ENCODE data around the gene NF1.
"Not testable (repeated sequence)": the region's sequence is repeated elsewhere in the genome, so short reads cannot be mapped to it uniquely, and the experiment has no call there.

The NF1 gene

DNA sequence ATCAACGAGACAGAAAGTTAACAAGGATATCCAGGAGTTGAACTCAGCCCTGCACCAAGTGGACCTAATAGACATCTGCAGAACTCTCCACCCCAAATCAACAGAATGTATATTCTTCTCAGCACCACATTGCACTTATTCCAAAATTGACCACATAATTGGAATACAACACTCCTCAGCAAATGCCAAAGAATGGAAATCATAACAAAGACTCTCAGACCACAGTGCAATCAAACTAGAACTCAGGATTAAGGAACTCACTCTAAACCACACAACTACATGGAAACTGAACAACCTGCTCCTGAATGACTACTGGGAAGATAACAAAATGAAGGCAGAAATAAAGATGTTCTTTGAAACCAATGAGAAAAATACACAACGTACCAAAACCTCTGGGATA, 84.2 kb downstream of the NF1 start:
- not testable (repeated sequence) for DNase-seq, ATAC-seq

DNA sequence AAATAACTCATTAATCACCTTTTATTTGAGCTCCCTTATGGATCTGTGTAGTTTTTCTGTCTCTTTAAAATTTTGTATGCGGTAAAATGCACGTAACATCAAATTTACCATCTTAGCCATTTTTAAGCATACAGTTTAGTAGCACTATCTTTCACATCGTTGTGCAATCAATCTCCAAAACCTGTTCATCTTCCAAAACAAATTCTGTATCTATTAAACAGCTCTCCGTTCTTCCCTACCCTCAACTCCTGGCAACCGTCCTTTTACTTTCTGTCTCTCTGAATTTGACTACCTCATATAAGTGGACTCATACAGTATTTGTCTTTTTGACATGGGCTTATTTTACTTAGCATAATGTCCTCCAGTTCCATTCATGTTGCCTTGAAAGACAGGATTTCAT, 100.5 kb downstream of the NF1 start:
- no peak for ATAC-seq
- no peak for DNase-seq

DNA sequence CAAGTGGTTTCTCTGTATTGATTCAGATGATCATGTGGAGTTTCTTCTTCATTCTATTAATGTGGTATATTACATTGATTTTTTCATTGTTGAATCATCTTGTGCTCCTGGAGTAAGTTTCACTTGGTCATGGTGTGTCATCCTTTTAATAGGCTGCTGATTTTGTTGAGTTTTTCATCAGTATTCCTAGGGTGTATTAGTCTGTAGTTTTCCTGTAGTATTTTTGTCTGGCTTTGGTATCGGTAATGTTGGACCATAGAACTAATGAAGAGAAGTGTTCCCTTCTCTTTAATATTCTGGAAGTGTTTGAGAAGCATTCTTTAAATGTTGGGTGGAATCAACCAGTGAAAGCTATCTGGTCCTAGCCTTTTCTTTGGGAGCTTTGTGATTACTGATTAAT, 103.2 kb downstream of the NF1 start:
- ATAC-seq = no peak

GRCh38 chr17:31198666-31199065, 103.9 kb downstream of the NF1 start:
- not testable (repeated sequence) for DNase-seq, ATAC-seq

More for the DNA sequence above, 103.2 kb downstream of the NF1 start:
- DNase-seq = no peak

DNA sequence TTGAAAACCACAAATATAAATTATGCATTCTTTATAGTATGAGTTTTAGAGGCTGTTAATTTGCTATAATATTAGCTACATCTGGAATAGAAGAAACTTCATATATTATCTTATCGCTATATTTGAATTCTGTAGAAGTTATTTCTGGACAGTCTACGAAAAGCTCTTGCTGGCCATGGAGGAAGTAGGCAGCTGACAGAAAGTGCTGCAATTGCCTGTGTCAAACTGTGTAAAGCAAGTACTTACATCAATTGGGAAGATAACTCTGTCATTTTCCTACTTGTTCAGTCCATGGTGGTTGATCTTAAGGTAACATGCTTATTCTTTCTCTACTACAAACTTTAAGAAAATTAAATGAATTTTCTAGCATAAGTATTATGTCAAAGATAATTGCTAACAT, 105.5 kb downstream of the NF1 start:
- DNase-seq = no peak
- no peak for ATAC-seq

- DNase-seq = no peak
- no peak for ATAC-seq
Observed at GRCh38 chr17:31202968-31203367, 108.2 kb downstream of the NF1 start.

GRCh38 chr17:31211352-31212012, 116.7 kb downstream of the NF1 start:
- DNase-seq = no peak
- no peak for ATAC-seq

DNA sequence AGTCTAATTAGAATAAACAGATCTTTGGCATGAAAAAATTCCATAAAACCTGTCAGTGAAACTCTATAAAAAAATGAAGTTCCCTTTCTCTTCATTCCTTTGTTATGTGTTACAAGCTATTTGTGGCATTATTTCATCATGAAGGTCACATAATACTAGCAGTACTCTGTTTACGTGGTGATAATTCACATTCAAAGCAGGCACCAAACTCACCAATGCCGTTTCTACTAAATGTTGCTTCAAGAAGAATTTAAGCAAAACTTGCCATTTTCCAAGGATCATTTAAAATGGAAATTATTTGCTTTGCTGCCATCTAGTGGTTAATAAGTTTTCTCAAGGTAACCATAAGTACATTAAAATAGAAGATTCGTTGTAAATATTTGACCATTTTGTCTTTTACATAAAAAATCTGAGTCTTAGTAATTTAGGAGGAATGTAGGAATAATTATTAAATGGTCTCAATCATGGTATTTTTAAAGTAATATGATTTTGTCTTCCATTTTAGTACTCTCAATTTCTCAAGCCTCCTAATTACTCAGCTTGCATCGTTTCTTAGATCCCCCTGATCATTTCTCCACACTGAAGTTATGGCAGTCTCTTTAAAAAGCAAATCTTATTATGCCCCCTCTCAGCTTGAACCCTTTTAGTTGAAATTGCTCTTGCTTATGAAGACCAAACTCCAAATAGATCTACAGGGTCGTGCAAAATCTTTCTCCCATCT, 121.4 kb downstream of the NF1 start:
- no peak for DNase-seq
- no peak for ATAC-seq

DNA sequence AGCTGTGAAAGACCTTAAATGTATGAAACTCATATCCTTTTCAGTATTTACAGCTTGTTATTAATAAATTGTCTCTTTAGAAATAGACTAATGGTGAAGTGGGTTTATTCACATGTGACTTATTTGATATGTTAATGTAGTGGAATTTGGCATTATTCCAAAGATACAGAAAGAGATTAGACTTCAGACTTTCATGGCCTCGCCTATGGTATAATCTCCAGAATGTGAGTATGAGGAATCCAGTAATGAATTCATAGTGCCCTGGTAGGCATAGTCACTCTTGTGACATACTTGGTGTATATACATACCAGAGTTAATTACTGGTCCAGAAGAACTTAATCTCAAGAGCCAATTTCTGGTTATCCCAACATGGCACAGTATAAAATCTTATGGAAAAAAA, 129.6 kb downstream of the NF1 start:
- DNase-seq (no peak), ATAC-seq (no peak)

DNA sequence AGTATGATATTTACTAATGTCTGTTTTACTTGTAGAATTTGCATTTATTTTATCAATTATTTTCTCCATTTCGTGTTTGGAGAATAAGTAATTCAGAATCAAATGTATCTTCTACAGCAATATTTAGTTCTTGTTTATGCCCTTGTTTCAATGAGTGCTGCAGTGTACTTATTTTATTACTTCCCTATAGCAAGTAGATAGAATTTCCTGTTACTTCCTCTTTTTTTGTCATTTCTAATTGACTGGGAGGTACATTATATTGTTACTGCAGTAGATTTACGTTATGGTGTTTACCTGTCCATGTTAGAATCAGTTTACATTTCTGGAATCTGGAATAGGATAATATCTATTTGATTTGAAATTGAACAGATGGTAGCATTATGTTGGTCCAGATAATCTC, 131.1 kb downstream of the NF1 start:
- ATAC-seq = no peak
- DNase-seq = no peak

DNA sequence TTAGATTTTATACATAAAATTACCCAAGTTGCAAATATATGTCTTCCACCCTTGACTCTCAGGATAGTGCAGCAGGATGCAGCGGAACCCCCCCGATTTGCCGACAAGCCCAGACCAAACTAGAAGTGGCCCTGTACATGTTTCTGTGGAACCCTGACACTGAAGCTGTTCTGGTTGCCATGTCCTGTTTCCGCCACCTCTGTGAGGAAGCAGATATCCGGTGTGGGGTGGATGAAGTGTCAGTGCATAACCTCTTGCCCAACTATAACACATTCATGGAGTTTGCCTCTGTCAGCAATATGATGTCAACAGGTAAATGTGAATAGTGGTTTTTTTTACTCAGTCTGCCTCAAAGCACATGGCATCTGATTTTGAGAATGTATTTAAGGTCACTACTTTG, 131.6 kb downstream of the NF1 start:
- DNase-seq (no peak), ATAC-seq (no peak)

DNA sequence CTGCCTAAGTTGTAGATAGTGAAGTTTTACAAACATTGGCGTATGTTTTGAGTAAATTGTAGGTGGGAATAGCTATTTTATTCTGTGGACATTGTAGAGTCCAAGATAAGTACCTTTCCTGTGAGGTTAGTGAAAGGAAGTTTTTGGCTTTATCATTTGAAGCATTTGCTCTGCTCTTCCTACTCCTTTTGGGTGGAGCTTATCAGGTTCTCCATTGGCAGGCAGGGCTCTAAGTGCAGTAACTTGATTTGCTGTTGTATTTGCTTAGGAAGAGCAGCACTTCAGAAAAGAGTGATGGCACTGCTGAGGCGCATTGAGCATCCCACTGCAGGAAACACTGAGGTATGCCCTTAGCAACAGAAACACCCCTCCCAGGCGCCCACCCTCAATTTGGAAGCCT, 132.2 kb downstream of the NF1 start:
- no peak for ATAC-seq

GRCh38 chr17:31231852-31232251, 137.1 kb downstream of the NF1 start:
- ATAC-seq = no peak
- DNase-seq = no peak

More for the DNA sequence above, 132.2 kb downstream of the NF1 start:
- DNase-seq = no peak

- ATAC-seq (no peak), DNase-seq (no peak)
Observed at GRCh38 chr17:31235110-31235509, 140.3 kb downstream of the NF1 start.

DNA sequence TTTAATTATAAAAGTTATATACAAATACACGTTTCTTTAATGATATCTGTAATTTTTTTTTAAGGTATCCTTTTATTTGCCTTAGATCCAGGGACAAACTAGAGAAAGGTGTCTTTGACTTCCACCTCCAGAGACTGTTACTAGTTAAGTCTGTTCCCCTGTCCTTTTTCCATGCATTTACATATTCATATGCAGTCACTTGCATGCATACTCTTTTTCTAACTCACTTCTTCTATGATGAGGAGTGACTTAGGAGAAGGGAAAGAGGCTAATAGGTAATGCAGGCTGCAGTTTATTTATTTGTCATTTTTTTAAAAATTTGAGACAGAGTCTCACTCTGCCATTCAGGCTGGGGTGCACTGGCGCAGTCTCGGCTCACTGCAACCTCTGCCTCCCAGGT, 141.4 kb downstream of the NF1 start:
- DNase-seq = no peak
- ATAC-seq = no peak

DNA sequence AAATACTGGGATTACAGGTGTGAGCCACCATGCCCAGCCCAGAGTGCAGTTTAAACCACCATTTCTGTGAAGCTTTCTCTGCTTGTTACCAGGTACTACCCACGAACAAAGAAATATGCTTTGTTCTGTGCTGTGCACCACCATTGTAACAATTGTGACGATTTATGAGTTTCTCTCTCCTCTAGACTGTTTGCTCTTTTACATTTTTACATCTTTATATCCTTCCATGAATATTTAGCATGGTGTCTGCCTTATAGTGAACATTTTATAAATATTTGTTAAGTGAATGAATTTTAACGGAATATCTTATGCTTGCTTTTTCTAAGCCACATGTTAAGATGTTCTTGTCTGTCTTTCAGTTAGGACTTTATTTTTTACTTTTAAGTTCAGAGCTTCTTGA, 141.9 kb downstream of the NF1 start:
- ATAC-seq = no peak

DNA sequence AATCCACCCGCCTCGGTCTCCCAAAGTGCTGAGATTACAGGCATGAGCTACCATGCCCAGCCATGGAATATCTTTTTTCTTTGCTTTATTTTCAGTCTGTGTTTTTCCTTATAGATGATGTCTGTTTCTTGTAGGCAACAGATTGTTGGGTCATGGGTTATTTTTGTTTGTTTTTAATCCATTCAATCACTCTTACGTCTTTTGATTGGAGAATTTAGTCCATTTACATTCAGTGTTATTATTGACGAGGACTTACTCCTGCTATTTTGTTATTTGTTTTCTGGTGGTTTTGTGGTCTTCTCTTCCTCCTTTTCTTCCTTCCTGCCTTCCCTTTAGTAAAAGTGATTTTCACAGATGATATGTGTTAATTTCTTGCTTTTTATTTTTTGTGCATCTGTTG, 146.3 kb downstream of the NF1 start:
- DNase-seq (no peak), ATAC-seq (no peak)

More for the DNA sequence above, 141.9 kb downstream of the NF1 start:
- no peak for DNase-seq

DNA sequence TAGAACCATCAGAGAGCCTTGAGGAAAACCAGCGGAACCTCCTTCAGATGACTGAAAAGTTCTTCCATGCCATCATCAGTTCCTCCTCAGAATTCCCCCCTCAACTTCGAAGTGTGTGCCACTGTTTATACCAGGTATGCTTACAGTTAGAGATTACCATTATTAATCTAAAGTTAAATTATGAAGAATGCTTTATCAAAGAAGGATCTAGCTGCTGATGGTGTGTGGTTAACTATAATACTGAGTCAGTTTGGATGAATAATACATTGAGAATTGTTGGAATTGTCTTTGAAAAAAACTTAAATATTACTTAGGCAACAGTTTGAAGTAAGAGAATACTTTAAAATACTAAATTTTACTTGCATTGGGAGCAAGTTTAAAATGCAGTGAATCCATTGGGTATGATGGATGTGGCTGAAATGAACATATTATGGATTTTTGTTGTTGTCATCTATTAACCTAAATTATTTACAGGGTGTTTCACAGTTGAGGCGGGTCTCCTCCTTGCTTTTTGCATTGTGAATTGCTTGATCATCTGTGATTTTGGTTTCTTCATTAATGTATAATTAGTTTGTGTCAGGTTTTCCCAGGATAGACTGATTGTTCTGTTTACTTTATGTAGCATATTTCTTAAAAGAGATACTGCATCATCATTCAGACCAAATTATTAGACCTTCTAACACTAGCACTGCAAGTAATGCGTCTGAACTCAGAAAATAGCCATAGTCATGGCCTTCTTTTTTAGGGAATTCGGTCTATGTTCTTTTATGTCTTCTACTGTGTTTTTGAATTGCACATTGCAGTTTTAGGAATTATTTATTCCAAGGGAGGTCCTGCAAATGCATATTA, 154.4 kb downstream of the NF1 start:
- DNase-seq (no peak), ATAC-seq (no peak)

GRCh38 chr17:31249835-31250141, 155.0 kb downstream of the NF1 start:
- no peak for ATAC-seq
- no peak for DNase-seq

GRCh38 chr17:31250229-31250628, 155.5 kb downstream of the NF1 start:
- ATAC-seq (no peak), DNase-seq (no peak)

DNA sequence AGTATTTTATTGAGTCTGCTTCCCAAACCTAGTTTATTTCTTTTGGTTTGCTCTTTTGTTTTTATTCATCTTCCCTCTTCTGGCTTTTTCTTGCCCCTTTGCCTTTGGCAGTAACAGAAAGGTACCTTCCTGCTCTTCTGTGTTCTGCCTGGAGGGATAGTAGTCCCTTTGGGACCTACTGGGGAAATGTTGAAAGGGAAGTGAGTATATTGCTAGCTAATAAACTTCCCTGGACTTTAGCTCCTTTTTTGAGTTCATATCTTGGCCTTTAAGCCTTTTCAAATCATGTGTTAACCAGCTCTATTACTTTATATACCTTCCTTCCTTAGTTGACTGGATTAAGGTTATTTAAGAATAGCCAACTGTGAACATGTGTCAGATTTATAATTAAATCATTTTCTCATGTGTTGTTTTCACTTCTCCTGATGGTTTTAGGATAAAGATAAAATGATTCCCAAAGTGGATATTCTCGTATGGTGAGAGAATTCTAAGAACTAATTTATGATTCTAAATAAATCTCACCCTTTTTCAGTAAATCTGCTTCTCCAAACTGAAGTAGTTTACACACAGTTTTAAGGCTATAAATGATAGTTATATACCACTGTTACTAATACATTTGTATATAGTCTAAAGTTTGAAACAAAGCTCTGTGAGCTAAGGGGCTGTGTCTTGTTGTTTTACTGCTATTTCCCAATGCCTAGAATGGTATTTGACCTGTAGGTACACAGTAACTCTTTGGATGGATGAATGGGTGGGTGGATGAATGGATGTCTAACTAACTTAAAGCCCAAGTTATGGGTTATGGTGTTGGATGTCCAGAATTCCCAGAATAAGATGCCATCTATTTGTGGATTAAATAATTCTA, 156.6 kb downstream of the NF1 start:
- DNase-seq (no peak), ATAC-seq (no peak)

DNA sequence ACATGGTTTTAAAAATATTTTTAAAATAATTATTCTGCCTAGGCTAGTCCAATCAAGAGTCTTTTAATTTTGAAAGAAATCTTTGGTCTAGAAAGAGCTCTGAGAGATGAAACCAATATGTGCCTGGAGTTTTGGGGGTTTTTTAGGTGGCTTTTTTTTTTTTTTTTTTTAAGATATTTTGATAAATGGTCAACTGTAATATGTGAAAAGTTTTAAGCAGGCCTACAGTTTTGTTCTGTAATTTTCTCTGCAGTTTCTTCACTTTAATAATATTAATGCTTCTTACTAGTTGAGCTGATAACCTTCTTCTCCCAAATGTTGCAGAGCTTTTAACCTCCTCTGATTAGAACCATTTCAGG, 157.2 kb downstream of the NF1 start:
- no peak for DNase-seq
- no peak for ATAC-seq
